Stimulated activated memory B cell treated with anti-CD40 and anti-IgM and Interleukin-4, amounts not matched to agents 10 μg/mL and 1 μg/mL and 100 μg/mL, for 72 hours (primary cell): ENCODE measurements around the gene PPP2R5E.
"Not testable (repeated sequence)": the region's sequence is repeated elsewhere in the genome, so short reads cannot be mapped to it uniquely, and the experiment has no call there.

Experiments used
- ATAC-seq: fragments of 150-1000 bp; cut with Tn5 transposase; 2 replicates; pipeline ENCODE4 v1.10.0; 2021
- H3K27ac Mint-ChIP-seq: one replicate; pipeline ENCODE4 v1.8.0; 2022; ENCODE audit warnings: mild to moderate bottlenecking, mixed read lengths
- H3K27me3 Mint-ChIP-seq: one replicate; pipeline ENCODE4 v1.8.0; 2022; ENCODE audit warnings: mixed read lengths
- H3K36me3 Mint-ChIP-seq: one replicate; pipeline ENCODE4 v1.8.0; 2022; ENCODE audit warnings: mixed read lengths
- H3K4me1 Mint-ChIP-seq: one replicate; pipeline ENCODE4 v1.8.0; 2022; ENCODE audit warnings: mixed read lengths
- H3K4me3 Mint-ChIP-seq: one replicate; pipeline ENCODE4 v1.8.0; 2022; ENCODE audit warnings: mild to moderate bottlenecking, moderate library complexity, mixed read lengths
- H3K9me3 Mint-ChIP-seq: one replicate; pipeline ENCODE4 v1.8.0; 2022; ENCODE audit warnings: mixed read lengths

PPP2R5E gene

GRCh38 chr14:63543000-63543825 is at the start of gene PPP2R5E:
Gene PPP2R5E, minus strand, starts transcription at chr14:63543377. Its CDS starts 3,692 bp downstream, at chr14:63539685.
- peak within 1 kb of the TSS; percentile 85 for H3K27ac Mint-ChIP-seq
- H3K4me1 Mint-ChIP-seq, result peaks cover 34% of the 10 kb centered on the region
- H3K36me3 Mint-ChIP-seq, result peaks cover 9% of the 10 kb centered on the region
- no peaks in the 10 kb centered on the region for H3K27me3 Mint-ChIP-seq
- H3K9me3 Mint-ChIP-seq, result no peaks in the 10 kb centered on the region
- ATAC-seq, result peak; percentile 99
- peak within 1 kb of the TSS; percentile 86 for H3K4me3 Mint-ChIP-seq

- H3K27me3 Mint-ChIP-seq, H3K4me1 Mint-ChIP-seq, H3K36me3 Mint-ChIP-seq, H3K9me3 Mint-ChIP-seq, H3K4me3 Mint-ChIP-seq, H3K27ac Mint-ChIP-seq, ATAC-seq: not testable (repeated sequence)
These were observed 39.9 kb upstream of the PPP2R5E start for GRCh38 chr14:63583046-63583445.

DNA sequence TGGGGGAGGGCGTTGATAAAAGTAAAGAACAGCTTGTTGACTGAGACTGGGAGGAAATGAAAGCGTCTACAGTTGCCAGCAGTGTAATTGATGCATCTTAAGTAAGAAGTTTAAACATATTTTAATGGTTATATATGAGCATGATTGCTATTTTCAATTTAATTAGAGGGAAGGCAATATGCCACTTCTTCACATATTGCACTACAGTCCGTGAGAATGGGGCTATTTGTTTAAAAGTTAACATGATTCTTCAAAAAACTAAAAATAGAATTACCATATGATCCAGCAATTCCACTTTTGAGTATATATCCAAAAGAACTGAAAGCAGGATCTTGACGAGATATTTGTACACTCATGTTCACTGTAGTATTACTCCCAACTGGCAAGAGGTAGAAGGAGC is 38.3 kb upstream of the PPP2R5E start:
- no peak for ATAC-seq
- Mint-ChIP-seq H3K27me3 (no peaks in the 10 kb centered on the region), H3K27ac (no peak overlapping the region), H3K4me1 (no peaks in the 10 kb centered on the region), H3K36me3 (no peaks in the 10 kb centered on the region), H3K9me3 (no peaks in the 10 kb centered on the region), H3K4me3 (no peak overlapping the region)

DNA sequence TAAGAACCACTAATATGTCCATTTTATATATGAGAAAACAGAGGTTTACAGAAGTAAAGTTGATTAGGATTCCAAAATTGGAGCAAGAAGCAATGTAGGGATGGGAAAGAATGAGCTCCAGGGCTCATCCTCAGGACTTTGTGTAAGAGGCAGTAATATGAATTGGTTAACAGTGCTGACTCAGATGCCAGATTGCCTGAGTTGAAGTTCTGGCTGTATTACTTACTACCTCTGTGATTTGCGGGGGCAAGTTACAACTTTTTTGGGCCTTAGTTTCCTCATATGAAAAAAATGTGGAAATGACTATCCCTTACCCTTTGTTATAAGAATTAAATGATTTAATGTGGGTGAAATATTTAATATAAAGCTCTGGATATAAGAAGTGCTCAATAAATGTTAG is 35.1 kb upstream of the PPP2R5E start:
- ATAC-seq, result no peak
- Mint-ChIP-seq H3K4me3 (no peak overlapping the region), H3K4me1 (no peaks in the 10 kb centered on the region), H3K9me3 (no peaks in the 10 kb centered on the region), H3K36me3 (no peaks in the 10 kb centered on the region), H3K27ac (no peak overlapping the region), H3K27me3 (no peaks in the 10 kb centered on the region)

DNA sequence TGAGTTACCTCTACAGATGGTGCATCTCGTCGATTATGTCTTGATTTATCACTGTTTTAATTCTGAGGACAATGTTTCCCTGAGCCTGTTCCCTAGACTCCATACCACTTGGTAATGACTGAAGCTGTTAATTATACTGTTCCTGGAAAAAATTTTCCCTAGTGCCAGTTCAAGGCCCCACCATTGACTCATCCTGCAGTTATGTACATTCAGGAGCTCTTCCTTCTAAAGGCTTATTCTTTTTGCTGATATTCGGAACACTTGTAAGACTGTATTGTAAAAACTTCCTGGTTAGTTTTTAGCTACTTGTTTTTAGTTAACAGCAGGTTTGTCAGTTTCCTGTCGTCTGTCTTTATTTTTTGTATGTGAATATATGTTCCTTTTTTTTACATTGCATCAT is 30.4 kb upstream of the PPP2R5E start:
- no peak overlapping the region for H3K27ac Mint-ChIP-seq
- no peaks in the 10 kb centered on the region for H3K4me1 Mint-ChIP-seq
- H3K27me3 Mint-ChIP-seq, result no peaks in the 10 kb centered on the region
- no peak for ATAC-seq
- H3K36me3 Mint-ChIP-seq, result no peaks in the 10 kb centered on the region
- H3K9me3 Mint-ChIP-seq, result no peaks in the 10 kb centered on the region
- H3K4me3 Mint-ChIP-seq, result no peak overlapping the region

DNA sequence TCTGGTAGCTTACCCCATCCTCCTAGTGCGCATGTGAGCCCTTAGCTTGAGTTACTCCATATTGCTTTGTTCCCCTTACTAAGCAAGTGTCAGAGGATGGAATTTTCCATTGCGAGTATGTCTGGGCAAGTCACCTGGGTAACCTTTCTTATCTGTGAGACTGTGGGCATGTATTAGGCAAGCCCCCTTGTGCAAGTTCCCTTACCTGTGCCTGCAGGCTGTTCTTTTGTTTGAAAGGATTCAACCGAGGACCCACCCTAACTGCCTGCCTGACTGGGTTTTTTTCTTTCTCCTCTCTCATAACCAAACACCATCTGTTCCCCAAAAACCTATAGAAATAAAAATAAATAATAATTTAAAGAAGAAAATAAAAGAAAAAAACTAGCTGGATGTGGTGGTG is 22.3 kb upstream of the PPP2R5E start:
- Mint-ChIP-seq H3K9me3 (no peaks in the 10 kb centered on the region), H3K36me3 (no peaks in the 10 kb centered on the region), H3K4me1 (no peaks in the 10 kb centered on the region), H3K27me3 (no peaks in the 10 kb centered on the region), H3K4me3 (no peak overlapping the region), H3K27ac (no peak overlapping the region)
- ATAC-seq, result no peak

DNA sequence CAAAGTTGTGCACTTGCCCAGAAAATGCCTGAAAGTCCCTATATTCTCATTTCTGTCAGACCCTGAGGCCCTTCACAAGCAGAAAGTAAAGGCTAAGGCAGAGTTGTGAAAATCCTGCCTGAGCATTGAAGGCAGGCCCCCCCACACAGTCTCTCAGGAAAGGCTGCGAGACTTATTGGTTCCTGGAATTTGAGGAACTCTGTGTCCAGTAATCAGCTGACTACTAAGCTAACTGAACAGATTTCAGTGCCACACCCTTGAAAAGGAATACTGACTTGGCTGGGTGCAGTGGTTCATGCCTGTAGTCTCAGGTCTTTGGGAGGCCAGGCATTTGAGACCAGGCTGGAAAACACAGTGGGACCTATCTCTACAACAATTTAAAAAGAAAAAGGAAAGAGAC is 21.1 kb upstream of the PPP2R5E start:
- Mint-ChIP-seq H3K4me3 (no peak overlapping the region), H3K36me3 (no peaks in the 10 kb centered on the region), H3K27ac (no peak overlapping the region), H3K9me3 (peaks cover 3% of the 10 kb centered on the region), H3K4me1 (no peaks in the 10 kb centered on the region), H3K27me3 (no peaks in the 10 kb centered on the region)
- no peak for ATAC-seq

GRCh38 chr14:63563370-63564026 is 20.3 kb upstream of the PPP2R5E start:
- H3K27ac Mint-ChIP-seq, result no peak overlapping the region
- no peaks in the 10 kb centered on the region for H3K4me1 Mint-ChIP-seq
- no peak for ATAC-seq
- no peaks in the 10 kb centered on the region for H3K27me3 Mint-ChIP-seq
- H3K36me3 Mint-ChIP-seq, result no peaks in the 10 kb centered on the region
- no peak overlapping the region for H3K4me3 Mint-ChIP-seq
- H3K9me3 Mint-ChIP-seq, result peaks cover 3% of the 10 kb centered on the region

- H3K9me3 Mint-ChIP-seq, result peaks cover 3% of the 10 kb centered on the region
- no peak overlapping the region for H3K4me3 Mint-ChIP-seq
- H3K27ac Mint-ChIP-seq, result no peak overlapping the region
- H3K4me1 Mint-ChIP-seq, result no peaks in the 10 kb centered on the region
- no peaks in the 10 kb centered on the region for H3K36me3 Mint-ChIP-seq
- H3K27me3 Mint-ChIP-seq, result peaks cover 4% of the 10 kb centered on the region
- no peak for ATAC-seq
These were observed 19.2 kb upstream of the PPP2R5E start for GRCh38 chr14:63562405-63562804.

- no peak overlapping the region for H3K27ac Mint-ChIP-seq
- peaks cover 3% of the 10 kb centered on the region for H3K9me3 Mint-ChIP-seq
- ATAC-seq, result no peak
- no peaks in the 10 kb centered on the region for H3K36me3 Mint-ChIP-seq
- H3K27me3 Mint-ChIP-seq, result peaks cover 8% of the 10 kb centered on the region
- H3K4me3 Mint-ChIP-seq, result no peak overlapping the region
- H3K4me1 Mint-ChIP-seq, result peaks cover 5% of the 10 kb centered on the region
These were observed 12.4 kb upstream of the PPP2R5E start for GRCh38 chr14:63555572-63555971.

DNA sequence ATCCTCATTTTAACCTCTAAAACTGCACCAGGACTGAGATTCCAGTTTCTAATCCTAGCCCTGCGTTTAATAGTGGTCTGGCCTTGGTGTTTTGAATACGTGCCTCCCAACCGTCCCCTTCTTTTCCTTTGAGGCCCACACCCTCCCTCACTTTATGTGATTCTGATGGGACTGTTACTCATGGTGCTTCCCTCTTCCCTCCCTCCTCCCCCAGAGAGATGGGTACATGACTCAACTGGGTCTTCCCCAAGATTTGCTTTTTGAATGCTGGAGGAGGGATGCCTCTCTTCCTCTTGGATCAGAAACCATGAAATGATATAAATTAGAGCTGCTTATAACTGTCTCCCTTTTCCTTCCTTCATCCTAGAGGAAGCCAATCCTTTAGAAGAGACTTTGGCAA is 8.2 kb upstream of the PPP2R5E start:
- Mint-ChIP-seq H3K27ac (no peak overlapping the region), H3K4me3 (no peak overlapping the region), H3K36me3 (no peaks in the 10 kb centered on the region), H3K27me3 (no peaks in the 10 kb centered on the region), H3K4me1 (peaks cover 5% of the 10 kb centered on the region), H3K9me3 (no peaks in the 10 kb centered on the region)
- no peak for ATAC-seq

DNA sequence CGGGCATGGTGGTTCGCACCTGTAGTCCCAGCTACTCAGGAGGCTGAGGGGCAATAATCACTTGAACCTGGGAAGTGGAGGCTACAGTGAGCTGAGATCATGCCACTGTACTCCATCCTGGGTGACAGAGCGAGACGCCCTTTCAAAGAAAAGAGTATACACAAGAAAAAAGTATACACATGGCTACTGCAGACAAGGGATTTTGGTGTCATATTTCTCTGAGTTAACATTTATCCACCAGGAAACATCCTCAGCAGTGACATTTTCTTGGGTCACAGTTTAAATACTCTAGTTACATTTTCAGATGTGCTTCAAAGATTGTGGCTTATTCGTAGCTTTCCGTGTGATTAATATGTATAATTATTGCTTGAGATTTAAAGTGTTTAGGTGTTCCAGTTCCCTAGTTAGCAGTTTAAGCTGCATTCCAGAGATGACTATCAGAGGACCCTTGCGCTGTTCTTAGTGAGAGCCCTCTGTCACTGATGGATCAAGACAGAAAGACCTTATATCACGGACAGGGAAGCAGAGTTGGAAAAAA is 4.7 kb upstream of the PPP2R5E start:
- H3K4me3 Mint-ChIP-seq, result no peak overlapping the region
- H3K4me1 Mint-ChIP-seq, result peaks cover 18% of the 10 kb centered on the region
- ATAC-seq, result no peak
- H3K27ac Mint-ChIP-seq, result no peak overlapping the region
- no peaks in the 10 kb centered on the region for H3K36me3 Mint-ChIP-seq
- H3K27me3 Mint-ChIP-seq, result no peaks in the 10 kb centered on the region
- no peaks in the 10 kb centered on the region for H3K9me3 Mint-ChIP-seq

DNA sequence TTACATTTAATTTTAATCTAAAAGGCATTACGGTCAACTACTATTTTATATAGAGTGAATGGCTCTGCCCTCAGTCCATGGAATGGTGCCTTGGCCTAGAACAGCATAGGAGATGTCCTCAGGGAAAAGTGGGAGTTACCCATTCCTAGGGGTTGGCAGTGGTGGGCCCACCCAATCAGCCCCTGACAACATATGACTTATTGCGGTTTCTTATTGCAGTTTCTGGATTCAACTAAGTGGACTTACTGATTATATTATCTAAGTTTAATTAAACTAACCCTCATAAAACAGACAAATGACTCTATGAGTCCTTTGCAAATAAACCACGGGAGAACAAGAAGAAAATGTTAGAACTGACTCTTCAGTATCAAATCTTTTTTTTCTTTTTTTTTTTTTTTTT is 2.3 kb upstream of the PPP2R5E start:
- no peak for ATAC-seq
- H3K27me3 Mint-ChIP-seq, result no peaks in the 10 kb centered on the region
- H3K27ac Mint-ChIP-seq, result no peak overlapping the region
- H3K36me3 Mint-ChIP-seq, result no peaks in the 10 kb centered on the region
- H3K4me3 Mint-ChIP-seq, result no peak overlapping the region
- peaks cover 34% of the 10 kb centered on the region for H3K4me1 Mint-ChIP-seq
- H3K9me3 Mint-ChIP-seq, result no peaks in the 10 kb centered on the region

GRCh38 chr14:63544591-63545299 is 1.6 kb upstream of the PPP2R5E start:
- H3K27ac Mint-ChIP-seq, result no peak overlapping the region
- H3K36me3 Mint-ChIP-seq, result peaks cover under 1% of the 10 kb centered on the region
- ATAC-seq, result no peak
- H3K9me3 Mint-ChIP-seq, result no peaks in the 10 kb centered on the region
- H3K4me1 Mint-ChIP-seq, result peaks cover 34% of the 10 kb centered on the region
- peak overlapping the region; percentile 37 for H3K4me3 Mint-ChIP-seq
- H3K27me3 Mint-ChIP-seq, result no peaks in the 10 kb centered on the region

DNA sequence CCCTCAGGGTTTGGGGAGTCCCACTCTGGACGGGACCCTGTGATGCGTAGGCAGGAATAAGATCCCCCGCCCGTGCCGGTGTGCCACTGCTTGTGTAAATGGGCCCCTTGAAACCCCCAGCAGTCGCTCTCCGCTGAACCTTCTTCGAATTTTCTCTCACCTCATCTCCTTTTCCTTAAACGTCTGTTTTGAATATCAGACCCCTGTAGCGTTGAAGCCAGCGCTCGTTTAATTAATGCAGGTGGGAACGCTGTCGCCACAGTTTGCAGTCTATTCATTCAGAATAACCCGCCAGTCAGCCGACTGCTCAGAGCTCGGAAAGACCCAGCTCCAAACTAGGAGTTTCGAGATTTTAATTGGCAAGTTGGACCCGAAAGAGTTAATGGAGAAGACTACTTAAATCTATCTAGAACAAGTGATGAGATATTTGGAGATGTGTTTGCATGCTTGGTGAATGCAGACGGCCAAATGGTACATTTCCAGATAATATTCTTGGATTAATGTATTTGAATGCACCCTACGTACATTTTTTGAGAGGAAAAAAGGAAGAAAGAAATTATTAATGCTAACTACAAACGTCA is 739 bp upstream of the PPP2R5E start:
- H3K27me3 Mint-ChIP-seq, result no peaks in the 10 kb centered on the region
- ATAC-seq, result no peak
- H3K4me1 Mint-ChIP-seq, result peaks cover 34% of the 10 kb centered on the region
- peak overlapping the region; percentile 86 for H3K4me3 Mint-ChIP-seq
- peaks cover 8% of the 10 kb centered on the region for H3K36me3 Mint-ChIP-seq
- H3K9me3 Mint-ChIP-seq, result no peaks in the 10 kb centered on the region
- H3K27ac Mint-ChIP-seq, result peak overlapping the region; percentile 85
